HL-60/S4 treated with phorbol 12-myristate 13-acetate at 8.2 ng/mL for 4 days and 3 days (cell line): ENCODE data around the gene PDLIM4.

Source experiments
- in situ Hi-C: fragments of 300-500 bp; cut with MboI; formaldehyde crosslinking; loops from 2 replicates; pipeline ENCODE4 v1.15.0; 2022; ENCODE audit warnings: low sequenced_read_pairs

PDLIM4 gene, protein sequence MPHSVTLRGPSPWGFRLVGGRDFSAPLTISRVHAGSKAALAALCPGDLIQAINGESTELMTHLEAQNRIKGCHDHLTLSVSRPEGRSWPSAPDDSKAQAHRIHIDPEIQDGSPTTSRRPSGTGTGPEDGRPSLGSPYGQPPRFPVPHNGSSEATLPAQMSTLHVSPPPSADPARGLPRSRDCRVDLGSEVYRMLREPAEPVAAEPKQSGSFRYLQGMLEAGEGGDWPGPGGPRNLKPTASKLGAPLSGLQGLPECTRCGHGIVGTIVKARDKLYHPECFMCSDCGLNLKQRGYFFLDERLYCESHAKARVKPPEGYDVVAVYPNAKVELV

GRCh38 chr5:132257131-132258101, at the start of gene PDLIM4:
TSS of gene PDLIM4 (plus strand) at chr5:132257696. CDS start at chr5:132257735, 39 bp downstream.
- in situ Hi-C loops = no loop called here

- in situ Hi-C loops = no loop called here
Measured at GRCh38 chr5:132207778-132208177, 49.7 kb upstream of the PDLIM4 start.

- in situ Hi-C loops = no loop called here
Measured at GRCh38 chr5:132209131-132209530, 48.4 kb upstream of the PDLIM4 start.

DNA sequence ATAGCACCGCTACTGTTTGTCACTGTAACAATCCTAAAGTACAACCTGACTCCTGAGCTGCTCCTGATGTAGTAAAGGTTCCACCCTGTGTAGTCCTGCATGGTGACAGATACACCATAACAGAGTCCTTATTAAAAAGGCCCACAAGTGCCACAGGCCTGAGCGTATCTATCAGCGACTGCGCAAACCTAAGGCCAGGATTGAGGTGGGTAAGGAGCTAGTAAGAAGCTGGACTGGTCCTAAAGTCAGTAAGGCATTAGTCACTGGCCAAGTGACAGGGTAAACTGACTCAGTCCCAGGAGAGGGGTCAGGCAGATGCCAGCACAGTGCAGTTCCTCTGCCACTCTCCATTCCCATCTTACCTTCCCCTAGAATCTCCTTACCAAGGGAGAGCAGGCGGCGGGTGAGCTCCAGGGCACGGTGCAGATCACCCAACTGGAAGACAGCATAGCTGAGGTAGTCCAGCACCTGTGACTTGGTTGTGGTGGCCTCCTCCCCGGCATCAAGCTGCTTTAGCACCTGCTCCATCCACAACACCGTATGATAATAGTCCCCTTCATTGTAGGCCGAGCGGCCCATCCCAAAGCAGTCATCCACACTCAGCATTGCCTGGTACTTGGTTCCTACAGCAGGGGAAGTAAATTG, 47.5 kb upstream of the PDLIM4 start:
- in situ Hi-C loops = no loop called here

DNA sequence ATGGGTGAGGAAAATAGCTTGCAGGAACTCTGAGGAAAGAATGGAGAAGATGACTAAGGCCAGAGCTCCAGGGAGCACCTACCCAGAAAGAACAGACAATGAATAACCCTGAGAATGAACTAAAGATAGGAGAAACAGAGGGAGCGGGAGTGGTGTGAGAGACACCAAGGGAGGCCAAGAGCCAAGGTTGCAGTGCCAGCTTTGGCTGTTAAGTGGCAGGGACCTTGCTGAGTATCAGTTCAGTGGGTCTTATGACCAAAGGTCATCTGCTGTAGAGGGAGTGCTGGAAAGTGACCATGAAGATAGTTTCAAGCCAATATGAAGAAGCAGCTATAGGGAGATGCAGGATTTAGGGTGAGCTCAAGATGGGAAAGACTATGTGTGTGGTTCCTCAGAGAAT, 46.6 kb upstream of the PDLIM4 start:
- in situ Hi-C loops = no loop called here

- in situ Hi-C loops = no loop called here
Measured at GRCh38 chr5:132211787-132212186, 45.7 kb upstream of the PDLIM4 start.

- in situ Hi-C loops = no loop called here
Measured at GRCh38 chr5:132213666-132214065, 43.8 kb upstream of the PDLIM4 start.

- in situ Hi-C loops = no loop called here
Measured at GRCh38 chr5:132214491-132214890, 43.0 kb upstream of the PDLIM4 start.

- in situ Hi-C loops = no loop called here
Measured at GRCh38 chr5:132215329-132215728, 42.2 kb upstream of the PDLIM4 start.

DNA sequence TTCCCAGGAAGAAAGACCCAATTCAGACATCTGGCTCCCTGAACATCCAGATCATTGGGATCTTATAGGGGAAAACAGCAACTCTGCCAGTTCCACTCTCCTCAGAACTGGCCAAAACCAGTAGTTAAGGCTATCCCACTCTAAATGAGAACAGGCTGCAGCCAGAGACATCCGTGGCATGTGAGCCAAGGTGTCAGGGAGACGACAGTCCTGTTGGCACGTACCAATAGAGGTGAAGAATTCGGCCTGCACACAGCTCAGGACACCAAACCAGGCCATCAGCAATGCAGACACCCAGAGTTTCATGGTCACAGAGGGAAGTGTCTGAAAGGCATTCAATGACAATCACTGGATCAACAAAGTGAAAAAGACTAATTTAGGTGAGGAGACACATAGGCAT, 39.2 kb upstream of the PDLIM4 start:
- in situ Hi-C loops = no loop called here

GRCh38 chr5:132219289-132219970, 38.1 kb upstream of the PDLIM4 start:
- in situ Hi-C loops = no loop called here

- in situ Hi-C loops = no loop called here
Measured at GRCh38 chr5:132219981-132220380, 37.5 kb upstream of the PDLIM4 start.

DNA sequence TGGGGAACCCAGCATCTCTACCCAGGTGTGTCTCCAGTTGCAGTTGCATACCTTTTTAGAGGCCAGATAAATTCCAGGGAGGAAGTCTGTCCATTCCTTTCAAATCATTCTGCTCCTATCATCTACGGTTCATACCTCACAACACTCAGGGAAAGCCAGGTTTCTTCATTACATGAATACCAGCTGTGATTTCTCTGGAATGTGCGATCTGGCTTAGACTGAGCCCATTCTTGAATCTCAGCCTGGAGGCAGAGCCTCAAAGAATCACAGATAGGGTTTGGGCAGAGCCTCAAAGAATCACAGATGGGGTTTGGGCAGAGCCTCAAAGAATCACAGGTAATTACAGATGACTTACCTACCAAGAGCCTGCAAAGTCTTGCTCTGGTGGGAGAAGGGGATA, 37.0 kb upstream of the PDLIM4 start:
- in situ Hi-C loops = no loop called here

DNA sequence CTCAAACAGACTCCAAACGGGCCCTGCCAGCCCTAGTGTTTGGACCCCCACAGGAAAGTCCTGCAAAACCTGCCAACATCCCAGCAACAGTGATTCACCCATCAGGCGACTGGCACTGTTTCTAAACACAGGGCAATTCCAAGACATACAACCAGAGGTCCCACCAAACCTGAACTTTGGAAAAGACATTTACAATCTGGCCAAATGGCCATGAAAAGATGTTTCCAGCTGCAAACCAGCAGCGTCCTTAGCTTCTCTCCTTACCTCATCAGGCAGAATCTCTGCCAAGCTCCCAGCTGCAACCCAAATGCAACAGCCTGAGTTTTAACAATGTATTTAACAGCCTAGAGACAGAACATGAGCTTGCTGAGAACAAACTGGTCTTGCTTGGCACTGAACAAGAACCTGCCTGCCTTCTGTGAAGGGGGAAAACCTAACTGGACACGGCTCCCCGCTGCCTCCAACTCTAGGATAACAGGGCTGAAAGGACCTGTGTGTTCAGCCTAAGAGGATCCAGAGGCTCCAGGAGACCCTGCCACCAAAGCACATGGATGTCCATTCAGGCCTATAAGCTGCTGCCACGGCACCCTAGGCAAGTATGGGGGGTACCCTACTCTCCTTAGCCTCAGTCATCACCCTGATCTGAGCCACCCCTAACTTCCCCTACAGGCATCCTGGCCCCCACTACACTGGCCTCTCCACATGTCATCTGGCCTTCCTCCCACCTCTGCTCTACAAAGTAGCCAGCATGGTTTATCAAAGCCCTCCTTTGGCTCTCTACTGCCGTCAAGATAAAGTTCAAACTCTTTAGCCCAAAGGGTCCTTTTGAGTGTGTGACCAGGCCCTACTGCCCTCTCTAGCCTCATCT, 35.5 kb upstream of the PDLIM4 start:
- in situ Hi-C loops = no loop called here

DNA sequence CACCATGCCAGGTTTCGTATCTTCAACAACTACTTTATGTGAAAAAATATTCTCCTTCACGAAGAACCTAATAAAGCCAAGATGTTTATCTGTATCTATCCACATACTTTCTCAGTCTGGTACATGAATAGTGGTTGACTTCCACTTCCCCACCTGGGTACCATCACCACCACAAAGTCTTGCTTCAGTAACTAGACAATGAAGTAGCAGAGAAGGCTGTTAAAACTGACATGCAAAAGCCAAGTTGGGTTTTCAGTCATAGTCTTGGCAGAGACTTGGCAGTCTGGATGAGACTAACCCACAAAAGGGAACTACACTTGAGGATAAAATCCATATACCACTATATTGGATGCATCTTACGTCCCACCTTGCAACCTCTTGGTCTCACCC, 34.9 kb upstream of the PDLIM4 start:
- in situ Hi-C loops = no loop called here

DNA sequence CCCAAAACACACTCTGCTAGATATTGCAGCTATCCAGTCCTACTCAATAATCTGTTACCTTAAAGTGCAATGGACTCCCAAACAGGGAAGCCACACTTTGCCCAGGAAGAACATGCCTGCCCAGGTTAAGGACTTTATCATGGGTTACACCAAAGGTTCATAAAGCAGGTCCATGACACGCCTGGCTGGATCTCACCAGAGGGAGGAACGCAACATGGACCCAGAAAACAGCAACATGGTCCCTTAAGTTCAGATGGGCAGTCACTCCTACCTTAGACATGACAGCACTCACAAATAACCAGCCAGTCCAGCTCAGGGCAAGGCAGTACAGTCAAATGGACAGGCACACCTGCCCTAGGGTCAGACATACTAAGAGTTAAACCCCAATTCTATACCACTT, 33.6 kb upstream of the PDLIM4 start:
- in situ Hi-C loops = no loop called here

- in situ Hi-C loops = no loop called here
Measured at GRCh38 chr5:132224716-132225115, 32.8 kb upstream of the PDLIM4 start.

GRCh38 chr5:132225165-132226032, 32.1 kb upstream of the PDLIM4 start:
- in situ Hi-C loops = no loop called here
